Parathyroid adenoma (tissue), 2 donors: ENCODE results near the gene PCSK5.

ENCODE experiments used
- H2AFZ ChIP-seq: fragments of 300-600 bp; sonication (generic); one replicate; pipeline ENCODE4 v1.7.0; 2017; ENCODE audit warnings: antibody characterized with exemption, mild to moderate bottlenecking
- H3K27ac ChIP-seq: fragments of 300-600 bp; sonication (generic); one replicate; pipeline ENCODE4 v1.7.0; 2017
- H3K27me3 ChIP-seq: fragments of 300-600 bp; sonication (generic); one replicate; pipeline ENCODE4 v1.7.0; 2017; ENCODE audit warnings: low read length; ENCODE audit not compliant: control insufficient read depth, insufficient read depth
- H3K36me3 ChIP-seq: fragments of 300-600 bp; sonication (generic); one replicate; pipeline ENCODE4 v1.7.0; 2017; ENCODE audit warnings: low read length; ENCODE audit not compliant: control insufficient read depth, insufficient read depth
- H3K4me1 ChIP-seq: fragments of 300-600 bp; sonication (generic); one replicate; pipeline ENCODE4 v1.7.0; 2017; ENCODE audit warnings: control low read depth
- H3K4me2 ChIP-seq: fragments of 300-600 bp; sonication (generic); one replicate; pipeline ENCODE4 v1.7.0; 2017; ENCODE audit warnings: low read length
- H3K4me3 ChIP-seq: fragments of 300-600 bp; sonication (generic); one replicate; pipeline ENCODE4 v1.7.0; 2017; ENCODE audit warnings: low read depth, low read length
- H3K79me2 ChIP-seq: fragments of 300-600 bp; sonication (generic); one replicate; pipeline ENCODE4 v1.7.0; 2017; ENCODE audit warnings: control low read depth
- H3K9ac ChIP-seq: fragments of 300-600 bp; sonication (generic); one replicate; pipeline ENCODE4 v1.7.0; 2017; ENCODE audit warnings: mild to moderate bottlenecking
- H3K9me3 ChIP-seq: fragments of 300-600 bp; sonication (generic); one replicate; pipeline ENCODE4 v1.7.0; 2017; ENCODE audit warnings: low read length; ENCODE audit not compliant: control insufficient read depth
- TF ChIP-seq, protein P1 (sequence below): fragments of 300-600 bp; sonication (generic); IDR thresholded peaks from one replicate; pipeline ENCODE4 v1.7.0; 2017; ENCODE audit warnings: antibody characterized with exemption, mild to moderate bottlenecking
- donor health status: primary hyperparathyroidism.

Gene PCSK5

DNA sequence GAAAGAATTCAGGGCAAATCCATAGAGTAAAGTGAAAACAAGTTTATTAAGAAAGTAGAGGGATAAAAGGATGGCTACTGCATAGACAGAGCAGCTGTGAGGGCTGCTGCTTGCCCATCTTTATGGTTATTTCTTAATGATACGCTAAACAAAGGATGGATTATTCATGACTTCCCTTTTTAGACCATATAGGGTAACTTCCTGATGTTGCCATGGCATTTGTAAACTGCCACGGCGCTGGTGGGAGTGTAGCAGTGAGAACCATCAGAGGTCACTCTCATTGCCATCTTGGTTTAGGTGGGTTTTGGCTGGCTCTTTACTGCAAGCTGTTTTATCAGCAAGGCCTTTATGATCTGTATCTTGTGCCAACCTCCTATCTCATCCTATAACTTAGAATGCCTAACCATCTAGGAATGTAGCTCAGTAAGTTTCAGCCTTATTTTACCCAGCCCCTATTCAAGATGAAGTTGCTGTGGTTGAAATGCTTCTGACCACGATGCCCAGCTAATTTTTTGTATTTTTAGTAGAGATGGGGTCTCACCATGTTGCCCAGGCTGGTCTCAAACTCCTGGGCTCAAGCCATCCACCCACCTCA lies 461.6 kb downstream of the PCSK5 start:
- H3K4me3 ChIP-seq, result no peak overlapping the region
- TF ChIP-seq, protein P1, sequence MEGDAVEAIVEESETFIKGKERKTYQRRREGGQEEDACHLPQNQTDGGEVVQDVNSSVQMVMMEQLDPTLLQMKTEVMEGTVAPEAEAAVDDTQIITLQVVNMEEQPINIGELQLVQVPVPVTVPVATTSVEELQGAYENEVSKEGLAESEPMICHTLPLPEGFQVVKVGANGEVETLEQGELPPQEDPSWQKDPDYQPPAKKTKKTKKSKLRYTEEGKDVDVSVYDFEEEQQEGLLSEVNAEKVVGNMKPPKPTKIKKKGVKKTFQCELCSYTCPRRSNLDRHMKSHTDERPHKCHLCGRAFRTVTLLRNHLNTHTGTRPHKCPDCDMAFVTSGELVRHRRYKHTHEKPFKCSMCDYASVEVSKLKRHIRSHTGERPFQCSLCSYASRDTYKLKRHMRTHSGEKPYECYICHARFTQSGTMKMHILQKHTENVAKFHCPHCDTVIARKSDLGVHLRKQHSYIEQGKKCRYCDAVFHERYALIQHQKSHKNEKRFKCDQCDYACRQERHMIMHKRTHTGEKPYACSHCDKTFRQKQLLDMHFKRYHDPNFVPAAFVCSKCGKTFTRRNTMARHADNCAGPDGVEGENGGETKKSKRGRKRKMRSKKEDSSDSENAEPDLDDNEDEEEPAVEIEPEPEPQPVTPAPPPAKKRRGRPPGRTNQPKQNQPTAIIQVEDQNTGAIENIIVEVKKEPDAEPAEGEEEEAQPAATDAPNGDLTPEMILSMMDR, result no peak
- H3K36me3 ChIP-seq, result no peaks in the 10 kb centered on the region
- no peaks in the 10 kb centered on the region for H3K27me3 ChIP-seq
- H3K4me1 ChIP-seq, result no peaks in the 10 kb centered on the region
- H3K79me2 ChIP-seq, result no peaks in the 10 kb centered on the region
- H3K27ac ChIP-seq, result no peak overlapping the region
- no peak overlapping the region for H2AFZ ChIP-seq
- H3K4me2 ChIP-seq, result no peak overlapping the region
- H3K9me3 ChIP-seq, result no peaks in the 10 kb centered on the region
- no peak overlapping the region for H3K9ac ChIP-seq

DNA sequence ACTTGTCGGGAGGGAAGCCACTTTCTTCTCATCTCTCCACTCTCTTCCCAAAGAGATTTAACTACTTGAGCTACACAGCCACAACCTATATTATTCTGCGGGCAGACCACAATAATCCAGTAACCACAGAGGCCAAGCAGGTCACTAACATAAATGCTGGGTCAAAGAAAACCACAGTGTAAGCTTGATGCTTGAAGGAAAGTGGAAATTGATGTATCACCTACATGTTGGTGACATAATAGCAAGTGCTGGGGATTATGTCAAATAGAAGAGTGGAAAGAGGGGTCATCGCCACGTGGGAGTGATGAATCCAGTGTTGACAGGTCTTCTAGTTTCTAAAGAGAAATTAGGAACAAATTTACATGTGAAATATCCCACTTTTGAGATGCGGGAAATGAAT lies 462.8 kb downstream of the PCSK5 start:
- Histone ChIP-seq H3K4me1 (no peaks in the 10 kb centered on the region), H3K4me2 (no peak overlapping the region), H2AFZ (no peak overlapping the region), H3K36me3 (no peaks in the 10 kb centered on the region), H3K9ac (no peak overlapping the region), H3K27me3 (no peaks in the 10 kb centered on the region), H3K27ac (no peak overlapping the region), H3K4me3 (no peak overlapping the region), H3K79me2 (no peaks in the 10 kb centered on the region), H3K9me3 (no peaks in the 10 kb centered on the region)
- TF ChIP-seq, protein P1, result no peak

DNA sequence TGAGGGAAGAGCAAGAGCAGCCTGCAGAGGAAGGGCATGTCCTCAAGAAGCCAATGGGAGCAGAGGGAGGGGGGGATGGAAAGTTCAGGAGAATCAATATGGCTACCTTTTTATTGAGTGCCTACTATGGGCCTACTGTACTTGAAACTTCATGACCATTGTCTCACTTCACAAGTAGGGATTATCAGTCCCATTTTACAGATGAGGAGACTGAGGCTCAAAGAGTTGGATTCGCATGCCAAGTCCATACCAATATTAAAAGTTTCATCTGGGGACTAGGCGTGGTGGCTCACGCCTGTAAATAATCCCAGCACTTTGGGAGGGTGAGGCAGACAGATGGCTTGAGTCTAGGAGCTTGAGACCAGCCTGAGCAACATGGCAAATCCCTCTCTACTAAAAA lies 463.7 kb downstream of the PCSK5 start:
- H3K9me3 ChIP-seq, result no peaks in the 10 kb centered on the region
- H3K4me3 ChIP-seq, result no peak overlapping the region
- H3K4me1 ChIP-seq, result no peaks in the 10 kb centered on the region
- H3K9ac ChIP-seq, result no peak overlapping the region
- H2AFZ ChIP-seq, result no peak overlapping the region
- TF ChIP-seq, protein P1, result no peak
- no peaks in the 10 kb centered on the region for H3K79me2 ChIP-seq
- H3K4me2 ChIP-seq, result no peak overlapping the region
- no peaks in the 10 kb centered on the region for H3K27me3 ChIP-seq
- no peaks in the 10 kb centered on the region for H3K36me3 ChIP-seq
- no peak overlapping the region for H3K27ac ChIP-seq

DNA sequence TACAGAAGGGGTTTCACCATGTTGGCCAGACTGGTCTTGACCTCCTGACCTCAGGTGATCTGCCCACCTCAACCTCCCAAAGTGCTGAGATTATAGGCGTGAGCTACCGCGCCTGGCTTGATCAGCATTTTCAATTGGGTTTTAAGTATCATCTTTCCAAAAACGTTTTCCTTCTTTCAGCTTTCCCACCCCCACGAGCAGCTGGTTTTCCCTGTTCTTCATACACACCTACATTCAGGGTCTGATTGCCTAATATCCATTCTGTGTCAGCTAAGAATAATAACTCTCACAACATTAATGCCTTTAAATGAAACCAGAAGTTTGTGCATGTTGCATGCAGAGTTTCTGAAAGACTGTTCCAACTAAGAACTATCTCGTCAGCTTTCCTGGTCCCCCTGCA lies 465.4 kb downstream of the PCSK5 start:
- Histone ChIP-seq H3K4me2 (no peak overlapping the region), H3K4me1 (no peaks in the 10 kb centered on the region), H3K79me2 (no peaks in the 10 kb centered on the region), H3K27ac (no peak overlapping the region), H3K9ac (no peak overlapping the region), H2AFZ (no peak overlapping the region), H3K36me3 (no peaks in the 10 kb centered on the region), H3K27me3 (no peaks in the 10 kb centered on the region), H3K9me3 (no peaks in the 10 kb centered on the region), H3K4me3 (no peak overlapping the region)
- TF ChIP-seq, protein P1, result no peak

DNA sequence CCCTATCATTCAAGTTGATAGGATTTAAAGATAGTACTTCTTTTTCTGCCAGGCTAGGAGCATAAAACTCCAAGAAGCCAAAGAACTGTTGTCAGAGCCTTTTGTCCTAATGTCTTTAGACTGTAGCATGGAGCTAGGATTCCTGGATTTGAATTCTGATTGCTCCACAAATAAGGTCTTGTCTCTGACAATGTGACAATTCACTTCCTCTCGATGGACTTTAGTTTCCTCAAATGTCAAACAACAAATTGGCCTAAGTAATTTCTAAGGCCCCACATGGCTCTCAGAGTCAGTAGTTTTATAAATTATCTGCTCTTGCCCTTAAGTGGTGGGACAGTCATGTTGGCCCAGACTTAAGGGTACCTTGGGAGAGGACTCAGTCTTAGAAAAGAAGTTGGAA lies 467.1 kb downstream of the PCSK5 start:
- no peak overlapping the region for H3K4me2 ChIP-seq
- H3K4me3 ChIP-seq, result no peak overlapping the region
- H3K4me1 ChIP-seq, result no peaks in the 10 kb centered on the region
- no peaks in the 10 kb centered on the region for H3K79me2 ChIP-seq
- no peak overlapping the region for H2AFZ ChIP-seq
- no peak overlapping the region for H3K9ac ChIP-seq
- no peak overlapping the region for H3K27ac ChIP-seq
- no peaks in the 10 kb centered on the region for H3K9me3 ChIP-seq
- TF ChIP-seq, protein P1, result no peak
- no peaks in the 10 kb centered on the region for H3K36me3 ChIP-seq
- no peaks in the 10 kb centered on the region for H3K27me3 ChIP-seq
